Testis (tissue), 3 donors: ENCODE data around the gene SARS2. TPM values are rescaled to one million over a fixed set of nuclear protein-coding genes. Genes with fewer than 3 reads are reported as not detected.

ENCODE experiments used
- DNase-seq: peaks from one replicate; pipeline ENCODE4 v3.0.0-alpha.2; 2019
- H3K27ac ChIP-seq, 2 donors: fragments of 200-600 bp; sonication (generic); one replicate each; pipeline ENCODE4 v1.5.1; 2019
- H3K27me3 ChIP-seq: fragments of 200-600 bp; sonication (generic); one replicate; pipeline ENCODE4 v1.5.1; 2019
- H3K36me3 ChIP-seq: fragments of 200-600 bp; sonication (generic); one replicate; pipeline ENCODE4 v1.5.1; 2017; ENCODE audit warnings: low read depth; ENCODE audit errors: missing control alignments
- H3K4me1 ChIP-seq: fragments of 200-600 bp; sonication (generic); one replicate; pipeline ENCODE4 v1.5.1; 2019
- H3K4me3 ChIP-seq, 2 donors: fragments of 200-600 bp; sonication (generic); one replicate each; pipeline ENCODE4 v1.5.1; 2017 to 2019
- H3K9me3 ChIP-seq: fragments of 200-600 bp; sonication (generic); one replicate; pipeline ENCODE4 v1.5.1; 2017
- CTCF ChIP-seq, 3 experiments: fragments of 450-650 bp in 2 of 3; fragments of 200-600 bp in 1 of 3; sonication (generic) in 1 of 3; IDR thresholded peaks; one replicate each; pipeline ENCODE4 v1.5.1; 2016 to 2019; ENCODE audit warnings: antibody characterized with exemption in 3 of 3, mild to moderate bottlenecking in 2 of 3, moderate library complexity in 1 of 3
- POLR2A ChIP-seq: fragments of 450-650 bp; IDR thresholded peaks from one replicate; pipeline ENCODE4 v1.6.1; 2017; ENCODE audit warnings: antibody characterized with exemption, mild to moderate bottlenecking, moderate library complexity
- WGBS, 2 donors: methylation state at CpG; one replicate each; pipeline ENCODE4 v1.1.5; 2018; 5-methylcytosine and 5-hydroxymethylcytosine counted together
- intact Hi-C: fragments of 100-400 bp; cut with DNase I; formaldehyde crosslinking; loops from one replicate; pipeline ENCODE4 v1.15.1; 2023; ENCODE audit warnings: low total_unique reads
- polyA plus RNA-seq: library from polyadenylated mRNA; stranded (reverse); fragments of 350-450 nt; fragmentation: Illumina TruSeq; extraction: RNeasy Lipid Tissue Mini Kit (QIAGEN cat#74804); gene quantifications from one replicate; pipeline ENCODE4 v1.2.3, GENCODE V29; 2014; ENCODE audit warnings: low read depth, low replicate concordance; ENCODE audit not compliant: insufficient read depth
- total RNA-seq, 2 donors: library from RNA; depleted of rRNA; stranded (reverse); fragments of >200 nt; gene quantifications; one replicate each; pipeline ENCODE4 v1.2.3, GENCODE V29; 2016

Gene SARS2
- total and polyA plus RNA-seq, 3 donors from 2014 or later, result 33.5 to 68.0 (median 55.3) TPM

- DNase-seq, result no peak
- TF ChIP-seq CTCF (IDR thresholded peaks at IDR 0.05), result no peak
- TF ChIP-seq POLR2A, result no peak
- Histone ChIP-seq H3K27ac (no peak overlapping the region), H3K4me1 (no peaks in the 10 kb centered on the region), H3K27me3 (no peaks in the 10 kb centered on the region), H3K4me3 (no peak overlapping the region), H3K9me3 (no peaks in the 10 kb centered on the region), H3K36me3 (no peaks in the 10 kb centered on the region)
- WGBS, 2 donors, result 85 to 91% methylated on average over 39 to 44 of the region's 44 CpGs
- intact Hi-C loops, result no loop called here
Observed at GRCh38 chr19:38915329-38916321, 14.9 kb downstream of the SARS2 start.

GRCh38 chr19:38913958-38914357 lies 16.6 kb downstream of the SARS2 start:
- Histone ChIP-seq H3K4me1 (no peaks in the 10 kb centered on the region), H3K9me3 (no peaks in the 10 kb centered on the region), H3K27ac (no peak overlapping the region), H3K4me3 (no peak overlapping the region), H3K27me3 (no peaks in the 10 kb centered on the region), H3K36me3 (no peaks in the 10 kb centered on the region)
- WGBS, 2 donors, result 91 to 97% methylated on average over 8 of the region's 8 CpGs
- intact Hi-C loops, result no loop called here
- TF ChIP-seq CTCF (IDR thresholded peaks at IDR 0.05), result no peak
- no peak for TF ChIP-seq POLR2A
- DNase-seq, result no peak

- H3K9me3 ChIP-seq, result no peaks in the 10 kb centered on the region
- H3K27me3 ChIP-seq, result no peaks in the 10 kb centered on the region
- H3K27ac ChIP-seq, result no peak overlapping the region
- no peak overlapping the region for H3K4me3 ChIP-seq
- no peaks in the 10 kb centered on the region for H3K4me1 ChIP-seq
- no peaks in the 10 kb centered on the region for H3K36me3 ChIP-seq
- intact Hi-C loops, result no loop called here
- DNase-seq, result no peak
- TF ChIP-seq POLR2A (no peak), CTCF (IDR thresholded peaks at IDR 0.05) (no peak)
- WGBS, 2 donors, result 70 to 81% methylated on average over 9 to 12 of the region's 12 CpGs
Observed at GRCh38 chr19:38912600-38913514, 17.7 kb downstream of the SARS2 start.

- no peak overlapping the region for H3K4me3 ChIP-seq
- DNase-seq, result no peak
- TF ChIP-seq POLR2A (no peak), CTCF (IDR thresholded peaks at IDR 0.05) (no peak)
- H3K36me3 ChIP-seq, result no peaks in the 10 kb centered on the region
- no peaks in the 10 kb centered on the region for H3K27me3 ChIP-seq
- H3K27ac ChIP-seq, result no peak overlapping the region
- 71 to 80% methylated on average over 8 to 16 of the region's 16 CpGs for WGBS, 2 donors
- no peaks in the 10 kb centered on the region for H3K4me1 ChIP-seq
- intact Hi-C loops, result no loop called here
- no peaks in the 10 kb centered on the region for H3K9me3 ChIP-seq
Observed at GRCh38 chr19:38911388-38912001, 19.1 kb downstream of the SARS2 start.
